AML-193 (cell line): ENCODE measurements around the gene CLEC16A.

Experiments
- DNase-seq, 2 experiments: peaks; one replicate each; lab custom pipeline; 2025; lab: John Stamatoyannopoulos, UW

Gene CLEC16A

DNA sequence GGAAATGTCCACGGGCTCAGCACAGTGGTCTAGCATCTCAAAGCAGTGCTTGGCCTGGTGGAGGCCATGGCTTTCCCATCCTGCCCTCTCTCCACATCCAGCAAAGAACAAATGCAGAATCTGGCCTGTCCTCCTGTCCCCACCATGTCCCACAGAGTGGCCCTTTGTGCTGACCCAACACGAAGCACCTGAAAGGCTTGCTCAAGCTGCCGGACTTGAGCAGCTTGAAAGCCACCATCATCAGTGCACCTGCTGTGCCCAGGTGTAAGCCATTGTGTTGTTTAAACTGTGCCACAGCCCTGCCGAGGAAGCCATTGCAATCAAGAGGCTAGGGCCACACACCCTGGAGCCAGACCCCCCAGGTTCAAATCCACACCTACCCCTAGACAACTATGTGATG is 196.1 kb downstream of the CLEC16A start:
- DNase-seq, result no peak

DNA sequence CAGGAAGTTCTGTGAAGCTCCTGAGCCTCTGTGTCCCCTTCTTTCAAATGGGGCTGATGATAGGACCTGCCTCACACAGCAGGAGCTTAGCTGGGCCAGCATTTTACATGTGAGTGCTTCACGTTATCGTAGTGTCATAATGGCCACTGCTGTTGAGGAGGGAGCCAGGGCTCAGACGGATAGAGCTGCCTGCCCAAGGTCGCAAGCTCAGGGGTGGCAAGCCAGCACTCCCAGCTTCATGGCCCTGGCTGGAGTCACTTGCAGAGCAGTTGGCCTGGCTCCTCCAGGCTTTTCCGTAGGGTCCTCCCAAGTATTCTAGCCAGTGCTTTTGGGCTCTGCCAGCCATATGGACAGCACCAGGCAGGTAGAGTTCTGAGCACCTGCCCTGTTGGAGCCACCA is 196.5 kb downstream of the CLEC16A start:
- DNase-seq, result no peak

DNA sequence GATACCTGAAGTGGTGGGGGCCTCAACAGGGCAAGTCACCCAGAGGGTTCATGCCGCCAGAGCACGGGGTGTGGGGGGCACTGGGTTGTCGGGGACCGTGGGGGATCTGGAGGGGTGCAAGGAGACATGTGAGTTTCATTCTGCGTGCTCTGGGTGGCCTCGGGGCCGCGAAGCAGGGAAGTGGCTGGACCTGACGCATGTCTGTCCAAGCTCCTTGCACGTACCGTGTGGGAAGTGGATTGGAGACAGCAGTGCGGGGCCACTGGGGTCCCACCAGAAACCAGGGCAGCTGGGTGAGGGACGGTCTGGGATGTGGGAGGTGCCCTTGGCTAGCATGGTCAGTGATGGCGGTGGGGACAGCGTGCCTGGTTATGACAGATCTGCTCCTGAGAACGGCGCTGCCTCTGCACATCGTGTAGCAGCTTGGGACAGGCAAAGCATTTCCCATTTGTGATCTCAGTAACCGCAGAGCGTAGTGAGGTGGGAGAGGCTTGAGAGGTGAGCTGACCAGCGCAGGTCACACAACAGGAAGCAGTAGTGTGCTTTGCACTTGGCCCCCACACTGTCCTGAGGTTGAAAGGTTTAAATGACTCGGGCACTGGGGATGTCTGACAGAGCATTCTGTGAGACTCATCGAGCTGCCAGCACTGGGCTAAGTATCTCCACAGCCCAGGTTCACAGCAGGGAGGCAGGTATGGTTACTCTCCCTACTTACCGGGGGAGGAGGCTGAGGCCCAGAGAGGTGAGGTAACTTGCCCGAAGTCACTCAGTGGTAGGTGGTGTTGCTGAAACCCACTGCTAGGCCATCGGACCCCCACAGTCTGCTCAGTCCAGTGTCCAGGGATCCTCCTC is 197.3 kb downstream of the CLEC16A start:
- DNase-seq, result no peak

DNA sequence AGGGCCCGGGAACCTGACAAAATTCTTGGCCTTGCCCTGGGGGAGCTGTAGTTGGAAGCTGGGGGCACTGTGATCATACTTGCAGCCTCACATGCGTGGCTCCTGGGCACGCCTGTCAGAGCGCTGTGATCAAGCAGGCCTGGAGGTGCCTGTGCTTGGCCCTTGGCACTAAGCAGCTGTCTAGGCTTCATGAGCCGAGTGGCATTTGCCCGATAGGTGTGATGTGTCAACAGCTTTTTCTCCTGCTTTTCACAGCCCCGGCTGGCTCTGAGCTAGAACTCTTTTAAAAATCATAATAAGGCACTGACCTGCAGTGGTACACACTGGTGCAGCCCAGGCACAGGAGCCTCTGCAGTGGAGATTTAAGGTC is 197.9 kb downstream of the CLEC16A start:
- DNase-seq, result no peak

DNA sequence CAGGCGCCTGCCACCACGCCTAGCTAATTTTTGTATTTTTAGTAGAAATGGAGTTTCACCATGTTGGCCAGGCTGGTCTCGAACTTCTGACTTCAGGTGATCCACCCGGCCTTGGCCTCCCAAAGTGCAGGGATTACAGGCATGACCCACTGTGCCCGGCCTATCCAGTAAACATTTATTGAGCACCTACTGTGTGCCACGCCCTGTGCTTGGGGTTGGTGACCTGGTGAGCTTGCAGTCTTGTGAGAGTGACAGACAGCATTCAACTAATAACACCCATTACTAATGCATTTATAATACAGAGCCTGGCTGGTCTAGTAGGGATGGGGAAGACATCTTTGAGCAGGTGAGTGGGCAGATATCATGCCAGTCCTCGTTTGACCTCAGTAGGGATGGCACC is 198.6 kb downstream of the CLEC16A start:
- DNase-seq, result no peak

DNA sequence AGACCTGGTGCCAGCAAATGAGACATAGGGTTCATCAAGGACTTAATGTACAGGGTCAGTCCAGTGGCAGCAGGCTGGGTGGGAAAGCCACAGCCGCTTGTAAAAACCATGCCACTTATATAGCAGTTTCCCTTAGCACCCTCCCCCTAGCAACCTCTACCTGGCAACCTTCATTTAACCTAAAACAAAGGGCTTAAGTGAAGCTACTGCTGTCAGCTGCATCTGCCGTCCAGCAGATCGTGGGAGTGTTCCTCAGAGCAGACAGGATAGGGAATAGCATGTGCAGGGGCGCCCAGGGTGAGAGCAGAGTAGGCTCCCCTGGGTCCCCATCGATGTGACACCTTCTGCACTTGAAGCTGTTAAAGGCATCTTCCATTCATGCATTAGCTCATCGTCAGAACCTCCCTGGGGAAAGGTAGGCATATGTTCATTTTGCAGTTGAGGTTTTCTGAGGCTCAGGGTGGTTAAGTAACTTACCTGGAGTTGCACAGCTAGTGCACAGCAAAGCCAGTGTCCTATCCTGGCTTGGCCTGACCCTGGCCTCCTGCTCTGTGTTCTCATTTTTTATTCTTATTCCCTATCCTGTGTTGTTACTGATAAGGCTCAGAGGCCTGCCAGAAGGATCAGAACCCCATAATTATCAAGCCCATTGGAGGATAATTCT is 199.1 kb downstream of the CLEC16A start:
- no peak for DNase-seq

DNA sequence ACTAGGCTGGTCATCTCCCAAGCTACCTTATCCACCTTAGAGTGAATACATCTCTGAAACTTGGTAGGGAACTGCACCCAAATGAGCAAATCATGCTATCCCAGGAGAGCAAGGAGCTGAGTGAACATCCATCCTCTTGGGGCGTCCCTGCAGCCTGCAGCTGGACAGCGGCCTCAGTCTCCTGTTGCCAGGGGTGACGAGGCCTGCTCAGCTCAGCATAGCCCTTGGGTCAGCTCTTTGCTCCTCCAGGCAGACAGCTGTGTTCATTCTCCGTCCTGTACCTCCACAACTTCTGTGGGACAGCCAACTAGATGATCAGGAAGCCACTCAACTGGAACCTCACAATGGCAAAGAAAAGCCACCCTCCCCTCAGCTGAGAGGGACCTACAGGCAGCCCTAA is 199.8 kb downstream of the CLEC16A start:
- no peak for DNase-seq

DNA sequence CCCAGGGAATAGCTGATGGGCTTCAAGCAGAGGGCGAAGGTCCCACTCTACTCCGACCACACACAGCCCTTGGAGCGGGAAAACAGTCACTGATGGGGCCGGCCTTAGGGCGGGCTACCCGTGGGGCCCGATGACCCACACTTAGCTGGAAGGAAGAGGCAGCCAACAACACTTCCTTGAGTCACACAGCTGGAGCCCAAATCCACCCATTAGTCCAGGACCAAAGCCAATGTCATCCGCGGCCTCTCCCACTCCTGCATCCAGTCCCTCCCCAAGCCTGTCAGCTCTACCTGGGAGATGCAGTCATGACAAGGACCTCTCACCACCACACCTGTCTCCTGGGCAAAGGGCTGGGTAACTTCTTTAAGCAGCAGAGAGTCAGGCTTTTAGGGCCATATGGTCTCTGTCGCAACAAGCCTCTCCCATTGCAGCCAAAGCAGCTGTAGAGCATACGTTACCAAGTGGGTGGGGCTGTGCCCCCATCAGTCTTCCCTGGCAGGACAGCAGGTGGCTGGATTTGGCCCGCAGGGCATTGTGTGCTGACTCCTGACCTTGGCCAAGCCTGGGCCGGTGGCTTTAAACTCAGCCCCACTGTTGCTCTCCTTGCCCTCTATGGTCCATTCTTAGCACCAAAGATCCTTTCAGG is 200.9 kb downstream of the CLEC16A start:
- no peak for DNase-seq

DNA sequence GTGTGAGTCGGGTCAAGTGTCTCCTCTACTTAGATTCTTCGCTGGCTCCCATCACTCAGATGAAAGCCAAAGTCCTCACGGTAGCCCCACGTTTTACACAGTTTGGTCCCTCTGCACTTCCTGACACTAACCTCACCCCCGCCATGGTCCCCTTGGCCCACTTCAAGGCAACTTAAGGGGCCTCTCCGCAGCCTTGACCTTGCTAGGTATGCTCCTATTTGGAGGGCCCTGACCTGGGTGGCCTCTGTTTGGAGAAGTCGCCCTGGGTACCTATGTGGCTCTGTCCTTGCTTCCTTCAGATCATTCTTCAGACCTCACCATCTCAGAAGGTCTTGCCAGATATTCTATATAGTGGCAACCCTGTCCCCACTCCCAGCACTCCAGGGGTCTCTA is 201.5 kb downstream of the CLEC16A start:
- no peak for DNase-seq

DNA sequence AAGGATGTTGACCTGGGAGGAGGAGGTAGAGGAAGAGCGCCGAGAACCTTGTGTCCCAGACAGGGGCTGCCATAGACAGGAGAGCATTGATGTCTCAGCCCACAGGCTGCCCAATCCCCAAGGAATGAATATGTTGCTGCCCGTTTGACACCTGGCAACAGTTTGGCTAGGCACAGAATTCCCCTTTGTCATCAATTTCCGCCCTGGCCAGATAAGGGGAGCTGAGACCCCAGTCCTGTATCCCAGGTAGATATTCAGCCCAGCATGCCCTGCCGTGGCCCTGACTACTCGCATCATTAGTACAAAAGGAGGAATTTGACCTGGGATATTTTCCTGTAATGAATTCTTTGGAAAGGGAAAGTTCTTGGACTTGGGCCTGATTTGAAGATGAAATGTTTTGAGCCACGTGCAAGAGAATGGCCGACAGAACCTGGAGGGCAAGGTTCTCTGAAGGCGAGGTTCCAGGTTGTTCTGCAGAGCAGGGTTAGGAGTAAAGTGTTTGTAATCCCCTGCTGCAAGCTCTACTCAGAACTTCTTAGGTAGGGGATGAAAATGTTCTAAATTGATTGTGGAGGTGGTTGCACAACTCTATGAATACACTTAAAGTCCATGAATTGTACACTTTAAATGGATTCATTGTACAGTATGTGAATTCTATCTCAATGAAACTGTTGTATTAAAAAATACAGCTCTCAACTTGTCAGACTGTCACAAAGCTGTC is 202.8 kb downstream of the CLEC16A start:
- DNase-seq, result no peak

DNA sequence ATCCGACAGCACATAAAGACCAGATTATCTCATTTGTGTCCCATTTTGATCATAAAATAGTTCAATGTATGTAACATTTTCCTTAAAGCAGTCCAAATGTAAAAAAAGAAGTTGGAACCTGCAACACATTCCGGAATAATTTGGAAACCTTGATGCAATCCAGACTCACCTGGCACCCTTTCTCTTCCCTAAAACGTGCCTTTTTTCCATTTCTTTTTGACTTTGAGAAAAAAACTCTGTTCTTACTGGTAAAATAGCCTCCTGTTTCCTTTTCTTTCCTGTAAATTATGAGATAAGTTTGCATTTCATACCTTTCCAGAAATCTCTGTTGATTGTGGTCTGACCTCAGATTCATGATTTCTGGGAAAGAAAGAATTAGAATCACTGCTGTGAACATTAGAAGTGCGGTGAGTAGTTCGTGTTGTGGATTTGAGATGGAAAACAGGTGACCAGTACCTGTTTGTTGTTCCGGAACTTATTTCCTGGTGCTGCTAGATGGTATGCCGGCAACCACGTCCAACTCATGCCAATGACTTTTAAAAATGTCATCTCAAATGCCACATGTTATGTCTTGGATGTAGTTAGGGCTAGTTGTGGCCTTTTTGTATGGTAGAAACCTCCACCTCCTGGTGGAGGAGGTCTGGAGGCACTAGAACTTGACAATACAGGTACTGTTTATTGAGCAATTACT is 203.5 kb downstream of the CLEC16A start:
- no peak for DNase-seq

DNA sequence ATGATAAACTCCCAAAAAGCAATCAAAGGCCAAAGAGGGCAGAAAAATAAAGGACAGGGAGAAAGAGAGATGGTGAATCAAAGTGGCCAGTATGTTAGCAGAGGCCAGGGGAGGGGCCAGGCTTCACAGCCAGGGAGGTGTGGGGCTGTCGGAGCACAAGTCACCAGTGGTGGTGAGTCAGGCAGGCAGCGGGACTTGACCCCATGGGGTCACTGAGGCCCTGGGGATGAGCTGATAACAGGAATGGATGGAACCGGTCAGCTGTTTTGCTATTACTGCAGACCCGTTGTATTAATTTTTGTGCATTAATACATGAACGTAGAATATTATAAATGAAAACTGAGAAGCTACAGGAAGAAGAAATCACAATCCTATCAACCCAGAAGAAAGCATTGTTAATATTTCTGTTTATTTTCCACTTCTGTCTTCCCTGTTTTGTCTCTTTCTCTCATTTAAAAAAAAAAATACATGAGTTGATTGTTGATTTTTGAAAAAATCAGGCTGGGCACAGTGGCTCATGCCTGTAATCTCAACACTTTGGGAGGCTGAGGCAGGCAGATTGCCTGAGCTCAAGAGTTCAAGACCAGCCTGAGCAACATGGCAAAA is 204.8 kb downstream of the CLEC16A start:
- no peak for DNase-seq

DNA sequence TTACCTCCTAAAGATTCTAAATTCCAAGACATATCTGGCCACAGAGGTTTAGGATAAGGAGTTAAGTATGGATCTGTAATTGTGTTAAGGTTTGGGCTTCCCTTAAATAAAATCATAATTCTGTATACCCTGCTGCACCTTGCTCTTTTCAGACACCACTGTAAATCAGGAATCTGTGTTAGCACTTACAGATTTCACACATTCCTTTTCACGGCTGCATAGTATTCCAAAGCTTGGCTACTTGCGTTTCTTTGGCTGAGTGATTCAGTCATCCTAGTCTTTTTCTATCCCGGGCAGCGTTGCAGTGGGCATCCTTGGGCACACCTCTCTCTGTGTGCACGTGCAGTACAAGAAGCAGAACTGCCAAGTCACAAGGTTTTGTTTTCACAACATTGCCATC is 205.8 kb downstream of the CLEC16A start:
- no peak for DNase-seq

DNA sequence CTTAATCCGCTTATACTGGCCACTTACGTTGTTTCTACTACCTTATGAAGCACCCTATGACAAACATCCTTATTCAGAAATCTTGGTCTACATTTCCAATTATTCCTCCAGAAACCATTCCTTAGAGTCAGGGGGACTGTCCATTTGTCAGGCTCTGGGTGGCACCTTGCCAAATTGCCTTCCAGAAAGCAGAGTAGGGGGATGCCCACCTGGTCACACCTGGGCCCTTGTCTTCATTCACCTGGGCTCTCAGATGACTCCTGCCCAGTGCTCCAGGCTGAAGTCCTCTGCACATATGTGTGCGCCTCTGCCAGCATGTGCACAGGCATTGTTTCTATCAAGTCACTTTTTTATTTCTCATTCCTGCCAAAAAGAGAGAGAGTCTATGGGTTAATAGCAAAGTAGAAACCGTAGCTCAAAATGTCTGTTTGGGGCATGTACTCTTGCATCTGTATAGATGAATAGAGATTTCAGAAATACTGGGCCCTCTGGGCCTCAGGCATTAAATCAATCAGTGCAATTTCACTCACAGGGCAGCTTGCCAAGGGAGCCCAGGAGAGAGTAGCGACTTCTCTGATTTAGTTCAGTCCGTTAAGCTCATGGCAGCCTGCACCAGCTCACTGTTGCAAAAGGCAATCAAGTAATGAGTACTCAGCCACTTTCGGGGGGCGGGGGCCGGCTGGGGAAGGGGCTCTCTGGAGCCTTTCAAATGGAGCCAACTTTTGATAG is 207.0 kb downstream of the CLEC16A start:
- DNase-seq, result no peak

DNA sequence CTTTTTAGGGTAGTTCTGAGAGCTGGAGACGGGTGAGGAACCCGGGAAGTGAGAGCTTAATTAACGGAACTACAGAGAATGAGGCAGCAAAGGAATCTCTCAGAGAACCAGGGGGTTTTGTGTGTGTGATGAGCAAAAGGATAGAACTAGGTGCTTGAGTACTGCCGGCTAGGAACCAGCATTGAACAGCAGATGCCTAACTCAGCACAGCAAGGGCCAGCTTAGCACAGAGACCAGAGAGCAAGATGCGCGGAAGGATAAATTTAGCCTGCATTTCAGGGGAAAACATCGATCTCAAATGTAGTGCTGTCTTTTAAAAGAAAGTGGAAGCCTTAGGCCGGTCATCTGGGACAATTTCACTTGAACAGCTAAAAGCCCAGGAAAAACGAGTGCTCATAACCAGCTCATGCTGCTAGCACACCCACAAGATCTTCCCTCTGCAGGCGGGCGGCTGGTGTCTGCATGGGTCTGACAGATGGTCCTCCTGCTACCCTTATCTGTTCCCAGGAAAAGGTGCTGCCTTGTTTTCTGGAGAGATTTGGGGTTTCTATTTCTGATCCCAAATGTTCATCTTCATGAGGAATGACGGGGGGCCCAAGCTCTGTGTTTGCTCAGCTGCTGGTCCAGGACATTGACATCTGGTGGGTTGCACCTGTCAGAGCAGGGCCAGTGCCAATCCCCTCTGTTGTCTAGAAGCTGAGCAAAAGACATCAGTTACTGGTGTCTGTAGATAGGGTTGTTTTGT is 207.7 kb downstream of the CLEC16A start:
- no peak for DNase-seq

DNA sequence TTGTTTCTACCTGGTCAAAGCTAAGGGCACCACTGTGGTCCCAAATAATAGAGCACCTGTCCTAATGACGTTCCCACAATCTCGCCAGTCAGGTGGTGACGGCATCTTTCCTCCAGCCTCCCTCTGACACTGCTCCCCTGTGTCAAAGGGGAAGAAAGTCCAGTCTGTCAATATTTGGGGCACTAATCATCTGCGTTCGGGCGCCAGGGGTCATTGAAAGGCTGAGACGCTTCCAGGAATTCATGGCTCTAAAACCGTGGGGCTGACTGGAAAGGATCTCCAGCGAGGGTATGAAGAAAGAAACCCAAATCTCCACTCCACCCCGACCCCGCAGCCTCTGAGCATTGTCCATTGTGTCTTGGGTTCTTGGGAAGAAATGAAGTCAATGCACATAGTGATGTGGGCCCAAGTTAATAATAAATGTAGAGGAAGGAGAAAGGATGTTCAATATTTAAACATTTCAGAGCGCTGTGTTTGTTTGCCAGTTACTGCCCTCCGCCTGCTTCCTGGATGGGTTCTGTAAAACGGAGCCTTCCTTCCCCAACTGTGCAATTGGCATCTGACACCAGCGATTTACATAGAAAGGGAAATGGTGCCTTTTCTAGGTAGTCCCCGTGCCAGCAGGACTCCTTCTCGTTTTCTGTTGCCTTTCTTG is 208.4 kb downstream of the CLEC16A start:
- no peak for DNase-seq

DNA sequence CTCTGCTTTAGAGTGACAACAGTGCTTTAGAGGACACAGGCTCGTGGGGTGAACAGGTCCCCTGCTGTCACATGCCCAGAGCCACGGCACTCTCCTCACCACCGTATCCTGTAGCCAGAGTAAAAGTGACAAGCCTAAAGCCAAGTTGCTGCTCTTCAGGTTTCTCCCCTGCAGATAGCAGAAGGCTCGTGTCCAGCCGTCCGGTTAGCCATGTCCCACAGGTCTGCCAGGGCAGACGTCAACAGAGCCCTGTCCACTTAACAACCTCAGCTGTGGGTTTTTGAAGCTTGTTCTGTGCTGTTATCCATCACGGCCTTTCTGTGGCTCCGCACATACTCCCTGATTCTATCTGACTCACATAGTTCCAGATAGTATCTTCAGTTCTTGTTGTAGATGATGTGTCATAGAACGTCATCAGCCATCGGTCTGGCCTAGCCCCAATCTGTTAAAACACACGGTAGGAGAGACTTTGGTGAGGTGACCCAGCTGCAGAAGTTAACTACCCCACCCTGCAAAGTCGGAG is 211.0 kb downstream of the CLEC16A start:
- DNase-seq, result no peak

DNA sequence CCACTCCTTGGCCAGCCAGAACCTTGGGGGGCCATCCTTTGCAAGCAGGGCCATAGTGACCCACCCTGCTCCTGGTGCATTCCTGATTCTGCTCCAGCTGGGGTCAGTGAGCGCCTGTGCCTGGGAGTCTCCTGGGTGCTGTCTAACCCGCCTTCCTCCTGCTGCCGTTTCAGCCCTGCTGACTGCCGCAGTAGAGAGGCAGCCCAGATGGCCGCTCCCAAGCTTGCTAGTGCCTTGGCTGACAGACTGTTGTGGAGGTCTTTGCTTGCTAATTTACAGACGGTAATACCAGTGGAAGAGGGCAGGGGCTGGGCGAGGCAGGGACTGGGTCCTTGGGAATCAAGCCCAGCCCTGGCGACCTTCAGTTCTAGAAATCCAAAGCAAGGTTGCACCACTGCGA is 212.0 kb downstream of the CLEC16A start:
- no peak for DNase-seq

DNA sequence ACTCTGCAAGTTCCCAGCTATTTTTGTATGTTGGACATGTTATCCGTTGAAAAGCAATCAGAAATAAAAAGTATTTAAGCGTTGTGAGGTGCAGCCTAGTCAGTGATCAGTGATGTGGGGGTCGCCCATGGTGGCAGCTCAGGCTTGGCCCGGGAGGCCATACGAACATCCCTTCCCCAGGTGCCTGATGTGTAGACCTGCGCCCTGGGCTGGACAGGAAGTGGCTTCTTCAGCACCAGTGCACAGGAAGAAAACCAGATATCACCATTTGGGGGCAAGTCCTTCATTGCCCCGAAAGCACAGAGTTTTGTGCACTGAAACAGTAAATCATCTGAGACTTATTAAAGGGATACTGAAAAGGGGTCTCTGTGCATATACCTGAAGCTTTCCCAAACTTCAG is 212.8 kb downstream of the CLEC16A start:
- no peak for DNase-seq
